Retinal pigment epithelial cell (primary cell): ENCODE data around the gene OR10R2.
A peak's percentile ranks its signal among the peaks of the same experiment; 100 is the strongest.

Experiments
- DNase-seq: peaks from one replicate; pipeline ENCODE4 v3.0.0-alpha.2; 2010; ENCODE audit warnings: low read depth
- H3K4me3 ChIP-seq: 2 replicates; pipeline ENCODE4 v1.5.1; 2011; ENCODE audit warnings: mild to moderate bottlenecking, low read length, control low read depth, moderate library complexity
- TF ChIP-seq, protein P1 (sequence below): conservative IDR thresholded peaks from 2 replicates; pipeline ENCODE4 v1.5.1; 2011; ENCODE audit warnings: low read depth, low read length, control low read depth, inconsistent platforms

Gene OR10R2

DNA sequence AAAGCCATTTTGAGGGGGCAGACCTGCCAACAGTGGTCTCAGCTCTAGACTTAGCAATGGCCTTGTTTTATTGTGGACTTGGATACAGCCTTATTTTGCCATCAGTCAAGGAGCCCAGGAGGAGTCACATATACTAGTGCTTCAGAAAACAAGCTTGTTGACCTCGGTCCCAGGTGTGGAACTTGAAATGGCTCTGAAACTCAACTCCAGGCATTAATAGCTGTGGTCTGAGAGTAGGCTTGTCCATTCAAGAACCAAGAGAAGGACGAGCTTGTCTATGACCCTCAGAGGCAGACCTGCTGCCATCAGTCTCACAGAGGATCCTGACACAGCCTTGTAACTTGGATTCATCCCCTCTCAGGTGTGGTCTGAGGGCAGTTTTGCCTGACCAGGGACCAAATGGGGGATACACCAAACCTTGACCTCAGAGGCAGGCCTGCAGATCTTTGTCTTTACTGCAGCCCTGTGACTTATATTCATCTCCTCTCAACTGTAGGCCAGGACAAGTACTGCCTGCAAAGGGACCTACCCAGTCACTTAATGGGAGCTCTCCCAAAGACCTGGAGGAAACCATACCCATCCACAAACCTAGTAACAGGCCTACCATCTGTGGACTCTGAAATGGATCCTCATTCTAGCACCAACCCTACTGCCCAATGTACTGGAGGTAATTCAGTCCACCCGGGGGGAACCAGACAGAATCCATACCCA is 49.1 kb downstream of the OR10R2 start:
- TF ChIP-seq, protein P1, sequence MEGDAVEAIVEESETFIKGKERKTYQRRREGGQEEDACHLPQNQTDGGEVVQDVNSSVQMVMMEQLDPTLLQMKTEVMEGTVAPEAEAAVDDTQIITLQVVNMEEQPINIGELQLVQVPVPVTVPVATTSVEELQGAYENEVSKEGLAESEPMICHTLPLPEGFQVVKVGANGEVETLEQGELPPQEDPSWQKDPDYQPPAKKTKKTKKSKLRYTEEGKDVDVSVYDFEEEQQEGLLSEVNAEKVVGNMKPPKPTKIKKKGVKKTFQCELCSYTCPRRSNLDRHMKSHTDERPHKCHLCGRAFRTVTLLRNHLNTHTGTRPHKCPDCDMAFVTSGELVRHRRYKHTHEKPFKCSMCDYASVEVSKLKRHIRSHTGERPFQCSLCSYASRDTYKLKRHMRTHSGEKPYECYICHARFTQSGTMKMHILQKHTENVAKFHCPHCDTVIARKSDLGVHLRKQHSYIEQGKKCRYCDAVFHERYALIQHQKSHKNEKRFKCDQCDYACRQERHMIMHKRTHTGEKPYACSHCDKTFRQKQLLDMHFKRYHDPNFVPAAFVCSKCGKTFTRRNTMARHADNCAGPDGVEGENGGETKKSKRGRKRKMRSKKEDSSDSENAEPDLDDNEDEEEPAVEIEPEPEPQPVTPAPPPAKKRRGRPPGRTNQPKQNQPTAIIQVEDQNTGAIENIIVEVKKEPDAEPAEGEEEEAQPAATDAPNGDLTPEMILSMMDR, result no peak
- DNase-seq, result no peak
- no peak overlapping the region for H3K4me3 ChIP-seq

DNA sequence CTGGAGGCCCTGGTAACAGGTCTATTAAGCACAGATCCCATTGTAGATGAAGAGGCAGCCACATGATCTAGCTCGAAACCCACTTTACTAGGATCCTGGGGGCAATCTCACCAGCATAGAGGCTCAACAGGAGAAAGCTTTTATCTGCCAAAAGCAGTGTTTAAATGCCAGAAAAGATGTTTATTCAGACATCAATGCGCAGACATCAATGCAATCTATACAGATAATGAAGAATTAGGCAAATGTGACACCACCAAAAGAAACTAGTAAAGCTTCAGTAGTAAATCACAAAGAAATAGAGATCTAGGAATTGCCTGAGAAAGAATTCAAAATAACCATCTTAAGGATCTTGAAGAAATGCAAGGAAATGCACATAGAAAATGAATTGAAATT is 49.6 kb downstream of the OR10R2 start:
- no peak overlapping the region for H3K4me3 ChIP-seq
- TF ChIP-seq, protein P1, result no peak
- DNase-seq, result no peak

DNA sequence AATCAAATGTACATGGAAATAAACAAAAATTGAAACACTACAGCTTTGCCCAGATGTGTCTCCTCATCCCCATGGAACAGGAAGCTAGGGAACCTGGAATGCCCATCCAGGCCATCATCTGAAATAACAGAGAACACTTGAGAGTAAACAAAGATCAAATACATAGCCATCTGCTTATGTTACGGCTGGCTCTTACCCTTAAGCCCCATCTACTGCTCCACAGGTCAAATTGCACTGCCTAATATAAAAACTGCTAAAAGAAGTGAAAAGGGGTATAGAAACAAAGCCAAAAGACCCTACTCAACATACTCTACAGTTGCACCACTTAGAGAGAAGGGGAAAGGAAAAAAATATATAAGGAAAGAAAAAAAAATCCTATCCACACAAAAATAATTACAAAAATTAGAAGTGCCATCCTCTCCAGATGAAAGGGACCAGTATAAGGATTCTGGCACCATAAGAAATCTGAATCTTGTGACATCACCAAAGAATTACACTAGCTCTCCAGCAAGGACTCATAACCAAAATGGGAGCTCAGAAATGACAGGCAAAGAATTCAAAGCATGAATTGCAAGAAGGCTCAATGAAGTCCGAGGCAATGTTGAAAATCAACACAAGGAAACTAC is 55.3 kb downstream of the OR10R2 start:
- no peak overlapping the region for H3K4me3 ChIP-seq
- DNase-seq, result no peak
- TF ChIP-seq, protein P1, result peak; percentile 40
